HepG2 (cell line): ENCODE results near the gene NRG2. TPM values are rescaled to one million over a fixed set of nuclear protein-coding genes. Genes with fewer than 3 reads are reported as not detected.

Experiments used
- ADNP ChIP-seq: sonication (generic); formaldehyde crosslinking; IDR thresholded peaks from 2 replicates; pipeline ENCODE4 v1.4.0; 2020; ENCODE audit warnings: missing genetic modification reagents
- HMGXB4 ChIP-seq, 2 experiments: sonication (generic) in 1 of 2; formaldehyde crosslinking in 1 of 2; IDR thresholded peaks; 2 replicates each; pipeline versions ENCODE4 v1.4.0 to v1.6.1; 2018 to 2020; ENCODE audit warnings: missing genetic modification reagents in 2 of 2, borderline replicate concordance in 1 of 2, low read depth in 1 of 2, mild to moderate bottlenecking in 1 of 2, missing biosample characterization in 1 of 2
- MAFF ChIP-seq: IDR thresholded peaks from 2 replicates; pipeline ENCODE4 v1.6.1; 2011; ENCODE audit warnings: low read depth, low read length, improper control_type of control experiment
- MBD4 ChIP-seq: IDR thresholded peaks from 2 replicates; pipeline ENCODE4 v1.6.1; 2012; ENCODE audit warnings: low read length, inconsistent platforms, borderline replicate concordance
- NR2F6 ChIP-seq, 2 experiments: IDR thresholded peaks; 2 replicates each; pipeline ENCODE4 v1.6.1; 2016; ENCODE audit warnings: antibody characterized with exemption in 1 of 2, mild to moderate bottlenecking in 1 of 2
- ZNF414 ChIP-seq: sonication (generic); formaldehyde crosslinking; IDR thresholded peaks from 2 replicates; pipeline ENCODE4 v1.5.0; 2020; ENCODE audit warnings: missing genetic modification reagents
- ZNF484 ChIP-seq: sonication (generic); formaldehyde crosslinking; IDR thresholded peaks from 2 replicates; pipeline ENCODE4 v1.5.1; 2020; ENCODE audit warnings: mild to moderate bottlenecking, low read depth, missing genetic modification reagents, borderline replicate concordance
- ZNF782 ChIP-seq: sonication (generic); formaldehyde crosslinking; IDR thresholded peaks from 2 replicates; pipeline ENCODE4 v1.4.0; 2020; ENCODE audit warnings: missing genetic modification reagents, mild to moderate bottlenecking, borderline replicate concordance
- ZNF792 ChIP-seq: IDR thresholded peaks from 2 replicates; pipeline ENCODE4 v1.6.1; 2016
- ZUFSP ChIP-seq: sonication (generic); formaldehyde crosslinking; IDR thresholded peaks from 2 replicates; pipeline ENCODE4 v1.9.0; 2021; ENCODE audit warnings: missing genetic modification reagents, mild to moderate bottlenecking, borderline replicate concordance
- polyA plus RNA-seq, 8 experiments: library from polyadenylated mRNA; depleted of rRNA in 3 of 8; stranded (reverse) in 7 of 8; unstranded in 1 of 8; fragments of >200 nt; fragmentation: Illumina TruSeq in 4 of 8; extraction: Trizol in 4 of 8; gene quantifications; 2 replicates each; pipeline versions ENCODE4 v1.2.1 to v1.2.3, GENCODE V29; 2011 to 2016; ENCODE audit warnings: low read depth in 4 of 8, missing spikeins in 1 of 8, mixed read lengths in 1 of 8; ENCODE audit not compliant: insufficient read depth in 1 of 8
- total RNA-seq, 5 experiments: library from RNA; depleted of rRNA; stranded (reverse); fragments of >200 nt; fragmentation: Illumina TruSeq; extraction: Trizol; gene quantifications; 2 replicates each; pipeline ENCODE4 v1.2.3, GENCODE V29; 2016; ENCODE audit warnings: low read depth in 1 of 5
- TF ChIP-seq, protein P1 (sequence below): IDR thresholded peaks from 2 replicates; pipeline ENCODE4 v1.6.1; 2016; ENCODE audit warnings: low read depth
- TF ChIP-seq, protein P2 (sequence below): sonication (generic); formaldehyde crosslinking; IDR thresholded peaks from 2 replicates; pipeline ENCODE4 v1.8.1; 2023; ENCODE audit warnings: mild to moderate bottlenecking, moderate library complexity, missing genetic modification reagents
- TF ChIP-seq, protein P3 (sequence below): sonication (generic); formaldehyde crosslinking; conservative IDR thresholded peaks from 2 replicates; pipeline ENCODE4 v1.8.1; 2023; ENCODE audit warnings: missing genetic modification reagents
- TF ChIP-seq, protein P4 (sequence below): sonication (generic); formaldehyde crosslinking; IDR thresholded peaks from 2 replicates; pipeline ENCODE4 v1.5.0; 2020; ENCODE audit warnings: missing genetic modification reagents
- TF ChIP-seq, protein P5 (sequence below): sonication (generic); formaldehyde crosslinking; IDR thresholded peaks from 2 replicates; pipeline ENCODE4 v1.5.1; 2020; ENCODE audit warnings: missing genetic modification reagents, mild to moderate bottlenecking, borderline replicate concordance

The NRG2 gene
- total and polyA plus RNA-seq, 2 of the 13 experiments (the other 11 are each of a cell fraction or from before 2014, with no cell fraction given), result not detected

GRCh38 chr5:139968547-139969261, 74.4 kb downstream of the NRG2 start (continued):
- peak; percentile 93 to 97 for TF ChIP-seq HMGXB4 (CRISPR knock-in tag; IDR thresholded peaks at IDR 0.05; ENCODE audit: borderline replicate concordance in 1 of 2, low read depth in 1 of 2)
- TF ChIP-seq, protein P1, sequence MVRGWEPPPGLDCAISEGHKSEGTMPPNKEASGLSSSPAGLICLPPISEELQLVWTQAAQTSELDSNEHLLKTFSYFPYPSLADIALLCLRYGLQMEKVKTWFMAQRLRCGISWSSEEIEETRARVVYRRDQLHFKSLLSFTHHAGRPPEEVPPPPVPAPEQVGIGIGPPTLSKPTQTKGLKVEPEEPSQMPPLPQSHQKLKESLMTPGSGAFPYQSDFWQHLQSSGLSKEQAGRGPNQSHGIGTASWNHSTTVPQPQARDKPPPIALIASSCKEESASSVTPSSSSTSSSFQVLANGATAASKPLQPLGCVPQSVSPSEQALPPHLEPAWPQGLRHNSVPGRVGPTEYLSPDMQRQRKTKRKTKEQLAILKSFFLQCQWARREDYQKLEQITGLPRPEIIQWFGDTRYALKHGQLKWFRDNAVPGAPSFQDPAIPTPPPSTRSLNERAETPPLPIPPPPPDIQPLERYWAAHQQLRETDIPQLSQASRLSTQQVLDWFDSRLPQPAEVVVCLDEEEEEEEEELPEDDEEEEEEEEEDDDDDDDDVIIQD (CRISPR knock-in tag), result no peak
- TF ChIP-seq, protein P2, sequence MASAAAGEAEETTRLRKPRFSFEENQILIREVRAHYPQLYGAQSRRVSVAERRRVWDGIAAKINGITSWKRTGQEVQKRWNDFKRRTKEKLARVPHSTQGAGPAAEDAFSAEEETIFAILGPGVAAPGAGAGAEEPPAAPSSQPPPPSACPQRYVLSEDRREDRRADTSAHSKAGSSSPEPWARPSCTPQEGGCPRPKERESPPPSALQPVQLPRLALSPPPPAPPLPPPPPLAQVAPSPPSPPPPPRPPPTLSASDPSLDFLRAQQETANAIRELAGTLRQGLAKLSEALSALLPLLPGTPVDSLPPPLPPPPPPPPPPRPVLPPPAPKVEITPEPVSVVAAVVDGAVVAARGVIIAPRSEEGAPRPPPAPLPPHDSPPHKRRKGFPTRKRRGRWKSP (CRISPR knock-in tag), result no peak; the same call in 1 of the 2 replicates
- TF ChIP-seq MAFF, result no peak
- TF ChIP-seq ZNF414 (CRISPR knock-in tag), result no peak
- no peak for TF ChIP-seq ZUFSP (CRISPR knock-in tag)
- TF ChIP-seq ZNF792 (CRISPR knock-in tag), result peak; percentile 53; the same call in 1 of the 2 replicates
- TF ChIP-seq, protein P3, sequence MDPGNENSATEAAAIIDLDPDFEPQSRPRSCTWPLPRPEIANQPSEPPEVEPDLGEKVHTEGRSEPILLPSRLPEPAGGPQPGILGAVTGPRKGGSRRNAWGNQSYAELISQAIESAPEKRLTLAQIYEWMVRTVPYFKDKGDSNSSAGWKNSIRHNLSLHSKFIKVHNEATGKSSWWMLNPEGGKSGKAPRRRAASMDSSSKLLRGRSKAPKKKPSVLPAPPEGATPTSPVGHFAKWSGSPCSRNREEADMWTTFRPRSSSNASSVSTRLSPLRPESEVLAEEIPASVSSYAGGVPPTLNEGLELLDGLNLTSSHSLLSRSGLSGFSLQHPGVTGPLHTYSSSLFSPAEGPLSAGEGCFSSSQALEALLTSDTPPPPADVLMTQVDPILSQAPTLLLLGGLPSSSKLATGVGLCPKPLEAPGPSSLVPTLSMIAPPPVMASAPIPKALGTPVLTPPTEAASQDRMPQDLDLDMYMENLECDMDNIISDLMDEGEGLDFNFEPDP (CRISPR knock-in tag), result no peak
- peak; percentile 77; the same call in 1 of the 2 replicates for TF ChIP-seq ZNF782 (CRISPR knock-in tag)
- TF ChIP-seq MBD4, result no peak
- no peak for TF ChIP-seq ADNP
- TF ChIP-seq ZNF484 (CRISPR knock-in tag), result no peak
- TF ChIP-seq, protein P4, sequence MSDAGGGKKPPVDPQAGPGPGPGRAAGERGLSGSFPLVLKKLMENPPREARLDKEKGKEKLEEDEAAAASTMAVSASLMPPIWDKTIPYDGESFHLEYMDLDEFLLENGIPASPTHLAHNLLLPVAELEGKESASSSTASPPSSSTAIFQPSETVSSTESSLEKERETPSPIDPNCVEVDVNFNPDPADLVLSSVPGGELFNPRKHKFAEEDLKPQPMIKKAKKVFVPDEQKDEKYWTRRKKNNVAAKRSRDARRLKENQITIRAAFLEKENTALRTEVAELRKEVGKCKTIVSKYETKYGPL (CRISPR knock-in tag), result no peak
- TF ChIP-seq, protein P5, sequence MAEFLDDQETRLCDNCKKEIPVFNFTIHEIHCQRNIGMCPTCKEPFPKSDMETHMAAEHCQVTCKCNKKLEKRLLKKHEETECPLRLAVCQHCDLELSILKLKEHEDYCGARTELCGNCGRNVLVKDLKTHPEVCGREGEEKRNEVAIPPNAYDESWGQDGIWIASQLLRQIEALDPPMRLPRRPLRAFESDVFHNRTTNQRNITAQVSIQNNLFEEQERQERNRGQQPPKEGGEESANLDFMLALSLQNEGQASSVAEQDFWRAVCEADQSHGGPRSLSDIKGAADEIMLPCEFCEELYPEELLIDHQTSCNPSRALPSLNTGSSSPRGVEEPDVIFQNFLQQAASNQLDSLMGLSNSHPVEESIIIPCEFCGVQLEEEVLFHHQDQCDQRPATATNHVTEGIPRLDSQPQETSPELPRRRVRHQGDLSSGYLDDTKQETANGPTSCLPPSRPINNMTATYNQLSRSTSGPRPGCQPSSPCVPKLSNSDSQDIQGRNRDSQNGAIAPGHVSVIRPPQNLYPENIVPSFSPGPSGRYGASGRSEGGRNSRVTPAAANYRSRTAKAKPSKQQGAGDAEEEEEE, result 0 out of 2 replicates have a peak, but pooled peaks have one; percentile 31
- TF ChIP-seq NR2F6 (IDR thresholded peaks at IDR 0.05), result no peak
- TF ChIP-seq NR2F6 (CRISPR knock-in tag; IDR thresholded peaks at IDR 0.05), result peak; percentile 36; the same call in 1 of the 2 replicates
